GM19452 (cell line): ENCODE results near the gene WDR74.
A peak's percentile ranks its signal among the peaks of the same experiment; 100 is the strongest.
"Not testable (repeated sequence)": the region's sequence is repeated elsewhere in the genome, so short reads cannot be mapped to it uniquely, and the experiment has no call there.

ENCODE experiments used
- ATAC-seq: cut with Tn5 transposase; IDR thresholded peaks from one replicate; pipeline ENCODE4 v1.9.1; 2021; ENCODE audit not compliant: unreplicated experiment

The WDR74 gene

GRCh38 chr11:62842171-62842741, 2.9 kb upstream of the WDR74 start:
- ATAC-seq = no peak

GRCh38 chr11:62841361-62842170, 2.2 kb upstream of the WDR74 start:
- ATAC-seq = peak; percentile 50

GRCh38 chr11:62840721-62841360, 1.5 kb upstream of the WDR74 start:
- peak; percentile 4 for ATAC-seq

- ATAC-seq = no peak
Measured at GRCh38 chr11:62835336-62835735, 4.1 kb downstream of the WDR74 start.

GRCh38 chr11:62832336-62833234, 6.8 kb downstream of the WDR74 start, which contains the start of gene TEX54:
TSS of gene TEX54 (minus strand) at chr11:62832841.
- ATAC-seq = no peak

GRCh38 chr11:62831520-62832335, 7.7 kb downstream of the WDR74 start, which contains the start of gene STX5:
TSS of gene STX5 (minus strand) at chr11:62832051. CDS start at chr11:62831243, 808 bp downstream.
- ATAC-seq = peak; percentile 85

GRCh38 chr11:62830904-62831519, 8.4 kb downstream of the WDR74 start:
- ATAC-seq = peak; percentile 5

- ATAC-seq = not testable (repeated sequence)
Measured at GRCh38 chr11:62828130-62828529, 11.3 kb downstream of the WDR74 start.

- no peak for ATAC-seq
Measured at GRCh38 chr11:62823677-62824076, 15.7 kb downstream of the WDR74 start.

GRCh38 chr11:62817129-62817528, 22.3 kb downstream of the WDR74 start:
- ATAC-seq = no peak

GRCh38 chr11:62816557-62816956, 22.8 kb downstream of the WDR74 start:
- no peak for ATAC-seq

- no peak for ATAC-seq
Measured at GRCh38 chr11:62811659-62812058, 27.7 kb downstream of the WDR74 start.

- no peak for ATAC-seq
Measured at GRCh38 chr11:62810748-62811147, 28.6 kb downstream of the WDR74 start.

GRCh38 chr11:62806611-62807121, 32.7 kb downstream of the WDR74 start:
- ATAC-seq = no peak

- ATAC-seq = no peak
Measured at GRCh38 chr11:62805961-62806441, 33.4 kb downstream of the WDR74 start.

GRCh38 chr11:62805076-62805892, 34.1 kb downstream of the WDR74 start, which contains the start of gene NXF1:
TSS of gene NXF1 (minus strand) at chr11:62805440. CDS start at chr11:62805356, 84 bp downstream.
- peak; percentile 85 for ATAC-seq

- no peak for ATAC-seq
Measured at GRCh38 chr11:62804310-62805075, 34.9 kb downstream of the WDR74 start.
